H9 (cell line): ENCODE results near the gene LUZP2. TPM values are rescaled to one million over a fixed set of nuclear protein-coding genes. Genes with fewer than 3 reads are reported as not detected.

Source experiments
- DNase-seq: peaks from one replicate; pipeline ENCODE4 v3.0.0-alpha.2; 2017
- H2AFZ ChIP-seq: one replicate; pipeline ENCODE4 v1.6.1; 2013; ENCODE audit warnings: mild to moderate bottlenecking, low read length, control low read depth, moderate library complexity
- H2AK5ac ChIP-seq: 2 replicates; pipeline ENCODE4 v1.6.1; 2013; ENCODE audit warnings: low read length, control low read depth, mixed read lengths; ENCODE audit not compliant: insufficient read length
- H2BK120ac ChIP-seq: one replicate; pipeline ENCODE4 v1.6.1; 2013; ENCODE audit warnings: low read depth, mild to moderate bottlenecking, low read length, control low read depth, inconsistent platforms; ENCODE audit not compliant: poor library complexity, severe bottlenecking
- H2BK12ac ChIP-seq: 2 replicates; pipeline ENCODE4 v1.6.1; 2013; ENCODE audit warnings: low read length, control low read depth, mixed read lengths, low read depth; ENCODE audit not compliant: insufficient read length
- H2BK15ac ChIP-seq: 2 replicates; pipeline ENCODE4 v1.6.1; 2013; ENCODE audit warnings: low read depth, low read length, control low read depth
- H2BK20ac ChIP-seq: one replicate; pipeline ENCODE4 v1.6.1; 2013; ENCODE audit warnings: low read depth, mild to moderate bottlenecking, low read length, control low read depth, inconsistent platforms; ENCODE audit not compliant: poor library complexity, severe bottlenecking
- H2BK5ac ChIP-seq: 2 replicates; pipeline ENCODE4 v1.6.1; 2013; ENCODE audit warnings: low read length, control low read depth, mixed read lengths; ENCODE audit not compliant: insufficient read length
- H3K14ac ChIP-seq: 2 replicates; pipeline ENCODE4 v1.6.1; 2013; ENCODE audit warnings: low read length, control low read depth; ENCODE audit not compliant: insufficient read depth
- H3K18ac ChIP-seq: 2 replicates; pipeline ENCODE4 v1.6.1; 2013; ENCODE audit warnings: low read depth, mild to moderate bottlenecking, mixed read lengths, low read length, control low read depth; ENCODE audit not compliant: insufficient read length
- H3K23ac ChIP-seq: 2 replicates; pipeline ENCODE4 v1.6.1; 2013; ENCODE audit warnings: low read length, control low read depth, mixed read lengths, low read depth; ENCODE audit not compliant: insufficient read length
- H3K23me2 ChIP-seq: 2 replicates; pipeline ENCODE4 v1.6.1; 2013; ENCODE audit warnings: low read depth, mild to moderate bottlenecking, mixed read lengths, low read length, control low read depth; ENCODE audit not compliant: insufficient read length, poor library complexity, severe bottlenecking
- H3K27ac ChIP-seq: 2 replicates; pipeline ENCODE4 v1.5.1; 2013; ENCODE audit warnings: low read length, control low read depth, mixed read lengths, low read depth; ENCODE audit not compliant: insufficient read length
- H3K27me3 ChIP-seq: 2 replicates; pipeline ENCODE4 v1.6.1; 2013; ENCODE audit warnings: low read length, control low read depth, inconsistent platforms; ENCODE audit not compliant: insufficient read depth
- H3K4ac ChIP-seq: 2 replicates; pipeline ENCODE4 v1.6.1; 2013; ENCODE audit warnings: low read depth, mild to moderate bottlenecking, control low read depth, inconsistent platforms, low read length, moderate library complexity
- H3K4me1 ChIP-seq: 2 replicates; pipeline ENCODE4 v1.6.1; 2013; ENCODE audit warnings: low read length, control low read depth, inconsistent platforms; ENCODE audit not compliant: insufficient read depth
- H3K4me2 ChIP-seq: 2 replicates; pipeline ENCODE4 v1.6.1; 2013; ENCODE audit warnings: low read length, control low read depth, mixed read lengths; ENCODE audit not compliant: insufficient read length, insufficient read depth
- H3K56ac ChIP-seq: 2 replicates; pipeline ENCODE4 v1.6.1; 2013; ENCODE audit warnings: low read depth, mild to moderate bottlenecking, mixed read lengths, low read length, control low read depth; ENCODE audit not compliant: insufficient read length
- H3K79me1 ChIP-seq: 2 replicates; pipeline ENCODE4 v1.6.1; 2013; ENCODE audit warnings: low read depth, mild to moderate bottlenecking, moderate library complexity, low read length, control low read depth, inconsistent platforms; ENCODE audit not compliant: insufficient read depth, poor library complexity, severe bottlenecking
- H3K79me2 ChIP-seq: 2 replicates; pipeline ENCODE4 v1.6.1; 2013; ENCODE audit warnings: low read length, control low read depth, inconsistent platforms; ENCODE audit not compliant: insufficient read depth
- H3K9ac ChIP-seq: 2 replicates; pipeline ENCODE4 v1.6.1; 2013; ENCODE audit warnings: low read length, control low read depth, mixed read lengths; ENCODE audit not compliant: insufficient read length; ENCODE audit errors: extremely low read depth
- H3K9me3 ChIP-seq: one replicate; pipeline ENCODE4 v1.6.1; 2013; ENCODE audit warnings: low read depth, low read length, inconsistent platforms; ENCODE audit not compliant: control insufficient read depth
- H3T11ph ChIP-seq: one replicate; pipeline ENCODE4 v1.6.1; 2013; ENCODE audit warnings: mild to moderate bottlenecking, low read length, control low read depth, inconsistent platforms
- H4K20me1 ChIP-seq: one replicate; pipeline ENCODE4 v1.6.1; 2013; ENCODE audit not compliant: control insufficient read depth, insufficient read length, insufficient read depth
- H4K5ac ChIP-seq: 2 replicates; pipeline ENCODE4 v1.6.1; 2013; ENCODE audit warnings: low read depth, mild to moderate bottlenecking, mixed read lengths, low read length, control low read depth; ENCODE audit not compliant: insufficient read length
- H4K8ac ChIP-seq: replicated peaks from 2 replicates; pipeline ENCODE4 v1.6.1; 2013; ENCODE audit warnings: low read length, control low read depth, mixed read lengths, low read depth; ENCODE audit not compliant: insufficient read length
- H4K91ac ChIP-seq: 2 replicates; pipeline ENCODE4 v1.6.1; 2013; ENCODE audit warnings: low read depth, mild to moderate bottlenecking, moderate library complexity, mixed read lengths, low read length, control low read depth; ENCODE audit not compliant: insufficient read length
- H3K27ac Mint-ChIP-seq, 3 experiments: 2 replicates in 2 of 3; 3 replicates in 1 of 3; pipeline ENCODE4 v1.8.0; 2020 to 2021; ENCODE audit warnings: mixed read lengths in 3 of 3, mild to moderate bottlenecking in 1 of 3, moderate library complexity in 1 of 3
- H3K27me3 Mint-ChIP-seq: 2 replicates; pipeline ENCODE4 v1.8.0; 2021; ENCODE audit warnings: low read depth, mild to moderate bottlenecking, moderate library complexity, mixed read lengths
- H3K36me3 Mint-ChIP-seq, 3 experiments: 2 replicates in 2 of 3; 3 replicates in 1 of 3; pipeline ENCODE4 v1.8.0; 2020 to 2021; ENCODE audit warnings: low read depth in 3 of 3, mixed read lengths in 3 of 3; ENCODE audit not compliant: insufficient read depth in 1 of 3
- H3K4me1 Mint-ChIP-seq, 2 experiments: 2 replicates each; pipeline ENCODE4 v1.8.0; 2020; ENCODE audit warnings: mixed read lengths in 2 of 2
- H3K4me3 Mint-ChIP-seq, 2 experiments: 2 replicates in 1 of 2; 3 replicates in 1 of 2; pipeline ENCODE4 v1.8.0; 2020 to 2021; ENCODE audit warnings: mild to moderate bottlenecking in 2 of 2, mixed read lengths in 2 of 2, moderate library complexity in 1 of 2
- H3K9me3 Mint-ChIP-seq, 2 experiments: 2 replicates in 1 of 2; 3 replicates in 1 of 2; pipeline ENCODE4 v1.8.0; 2020; ENCODE audit warnings: mild to moderate bottlenecking in 2 of 2, mixed read lengths in 2 of 2, moderate library complexity in 1 of 2
- CTCF ChIP-seq: fragments of 200-600 bp; sonication (generic); conservative IDR thresholded peaks from 3 replicates; pipeline ENCODE4 v1.8.0; 2021; ENCODE audit warnings: antibody characterized with exemption, mild to moderate bottlenecking
- WGBS: extraction: QIAGEN DNeasy Blood & Tissue Kit; methylation state at CpG from one replicate; pipeline ENCODE4 v1.1.7; 2013; ENCODE audit warnings: missing lambda C conversion rate, low lambda C conversion rate, mixed read lengths; ENCODE audit not compliant: insufficient read length; ENCODE audit errors: extremely low coverage; 5-methylcytosine and 5-hydroxymethylcytosine counted together
- total RNA-seq: library from RNA; stranded (reverse); gene quantifications from 2 replicates; pipeline ENCODE4 v1.2.1, GENCODE V29; 2021

Gene LUZP2
- total RNA-seq, 1 experiment from 2014 or later, result 25.4 TPM

GRCh38 chr11:24617856-24618255, 121.0 kb downstream of the LUZP2 start:
- no peaks in the 10 kb centered on the region for H3K79me2 ChIP-seq
- no peak overlapping the region for H4K8ac ChIP-seq
- no peak overlapping the region for H3T11ph ChIP-seq
- H2BK120ac ChIP-seq, result no peak overlapping the region
- H3K9me3 ChIP-seq, result no peaks in the 10 kb centered on the region
- H4K5ac ChIP-seq, result no peak overlapping the region
- peaks cover 6 to 13% of the 10 kb centered on the region in 2 experiments for H3K4me1 Mint-ChIP-seq
- no peak overlapping the region for H2BK20ac ChIP-seq
- H3K36me3 Mint-ChIP-seq, result no peaks in the 10 kb centered on the region
- H3K79me1 ChIP-seq, result no peaks in the 10 kb centered on the region
- H2AK5ac ChIP-seq, result no peak overlapping the region
- TF ChIP-seq CTCF, result peak; percentile 40; the same call in 1 of the 3 replicates
- no peak overlapping the region for H2BK12ac ChIP-seq
- no peaks in the 10 kb centered on the region for H3K9me3 Mint-ChIP-seq
- no peak overlapping the region for H3K4ac ChIP-seq
- H3K18ac ChIP-seq, result no peak overlapping the region
- H4K91ac ChIP-seq, result no peak overlapping the region
- H3K4me1 ChIP-seq, result no peaks in the 10 kb centered on the region
- H3K27me3 Mint-ChIP-seq, result no peaks in the 10 kb centered on the region
- no peaks in the 10 kb centered on the region for H3K23me2 ChIP-seq
- no peak overlapping the region for H3K9ac ChIP-seq
- H3K27me3 ChIP-seq, result no peaks in the 10 kb centered on the region
- no peak overlapping the region for H3K27ac ChIP-seq
- no peak overlapping the region for H3K4me2 ChIP-seq
- no peak overlapping the region for H3K4me3 Mint-ChIP-seq
- no peak overlapping the region for H2BK5ac ChIP-seq
- no peak for DNase-seq
- H2AFZ ChIP-seq, result no peak overlapping the region
- H3K27ac Mint-ChIP-seq, result no peak overlapping the region
- no peaks in the 10 kb centered on the region for H4K20me1 ChIP-seq
- WGBS, result no CpG with 5 or more reads among the region's 1 CpG
- no peak overlapping the region for H3K14ac ChIP-seq
- H3K23ac ChIP-seq, result no peak overlapping the region
- H2BK15ac ChIP-seq, result no peak overlapping the region
- H3K56ac ChIP-seq, result no peak overlapping the region
